HepG2 (cell line): Measurements from ENCODE around the gene KLF7. TPM values are rescaled to one million over a fixed set of nuclear protein-coding genes. Genes with fewer than 3 reads are reported as not detected.

Source experiments
- ATAC-seq: fragments of 200-7000 bp; cut with Tn5 transposase; 3 replicates; pipeline ENCODE4 v1.9.1; 2020; ENCODE audit warnings: mild to moderate bottlenecking, moderate library complexity
- BruUV-seq: library from RNA; stranded (reverse); fragments of 400-500 nt; replicated peaks from 2 replicates; lab custom pipeline; 2021; lab: Mats Ljungman, UMichigan
- CTCF ChIA-PET: fragments of 300-600 bp; formaldehyde crosslinking; extraction: SDS; loops from one replicate; lab custom pipeline; 2021; ENCODE audit warnings: low total read pairs, inconsistent platforms, low intra/inter-chr PET ratio; lab: Yijun Ruan, JAX
- POLR2A ChIA-PET: fragments of 350-600 bp; sonication (Branson Sonifier 250); formaldehyde crosslinking; loops from one replicate; lab custom pipeline; 2020; ENCODE audit warnings: antibody characterized with exemption, inconsistent platforms; lab: Yijun Ruan, JAX
- DNase-seq: peaks from one replicate; pipeline ENCODE4 v3.0.0-alpha.2; 2015; ENCODE audit warnings: low spot score
- FAIRE-seq: peaks from 3 replicates; lab custom pipeline; 2011; peaks lifted over from hg19 to GRCh38; lab: Jason Lieb, UNC
- H2AFZ ChIP-seq: one replicate; pipeline ENCODE4 v1.6.1; 2011; ENCODE audit warnings: low read length, inconsistent platforms
- H3K27ac ChIP-seq: fragments of 300-600 bp; 3 replicates; pipeline ENCODE4 v1.8.0; 2011; ENCODE audit warnings: mixed run types, mild to moderate bottlenecking, mixed read lengths, low read length, inconsistent platforms; ENCODE audit not compliant: insufficient read depth; ENCODE audit errors: extremely low read length
- H3K27me3 ChIP-seq, 2 experiments: fragments of 200-600 bp in 1 of 2; 2 replicates in 1 of 2; 3 replicates in 1 of 2; pipeline versions ENCODE4 v1.6.0 to v1.8.0; 2011; ENCODE audit warnings: low read length in 2 of 2, mild to moderate bottlenecking in 2 of 2, moderate library complexity in 2 of 2, inconsistent platforms in 1 of 2; ENCODE audit not compliant: insufficient read depth in 2 of 2, control insufficient read depth in 1 of 2
- H3K36me3 ChIP-seq, 2 experiments: fragments of 200-600 bp in 1 of 2; replicated peaks in 1 of 2; 2 replicates in 1 of 2; 3 replicates in 1 of 2; pipeline versions ENCODE4 v1.5.1 to v1.8.0; 2011; ENCODE audit warnings: low read length in 2 of 2, inconsistent platforms in 1 of 2; ENCODE audit not compliant: insufficient read depth in 2 of 2, control insufficient read depth in 1 of 2
- H3K4me1 ChIP-seq: 2 replicates; pipeline ENCODE4 v1.5.1; 2012; ENCODE audit warnings: low read length, inconsistent platforms; ENCODE audit not compliant: insufficient read depth
- H3K4me2 ChIP-seq: 2 replicates; pipeline ENCODE4 v1.6.0; 2011; ENCODE audit warnings: low read depth, low read length, inconsistent platforms
- H3K4me3 ChIP-seq, 3 experiments: fragments of 200-600 bp in 1 of 3; sonication (generic), shearing (Covaris generic) in 1 of 3; replicated peaks in 1 of 3; 2 replicates each; pipeline ENCODE4 v1.5.1; 2011 to 2016; ENCODE audit warnings: low read length in 3 of 3, inconsistent platforms in 2 of 3, low read depth in 2 of 3, mild to moderate bottlenecking in 2 of 3, control low read depth in 1 of 3, mixed read lengths in 1 of 3; ENCODE audit not compliant: insufficient read depth in 1 of 3
- H3K79me2 ChIP-seq: one replicate; pipeline ENCODE4 v1.6.1; 2011; ENCODE audit warnings: low read length, inconsistent platforms; ENCODE audit not compliant: insufficient read depth
- H3K9ac ChIP-seq: 2 replicates; pipeline ENCODE4 v1.6.0; 2011; ENCODE audit warnings: mild to moderate bottlenecking, low read depth, low read length, inconsistent platforms; ENCODE audit not compliant: insufficient read depth
- H3K9me3 ChIP-seq: 2 replicates; pipeline ENCODE4 v1.5.1; 2012; ENCODE audit warnings: mild to moderate bottlenecking, low read length
- H4K20me1 ChIP-seq: 2 replicates; pipeline ENCODE4 v1.6.0; 2011; ENCODE audit warnings: inconsistent platforms, mild to moderate bottlenecking, low read length, moderate library complexity; ENCODE audit not compliant: insufficient read depth
- ATF5 ChIP-seq: sonication (generic); formaldehyde crosslinking; IDR thresholded peaks from 2 replicates; pipeline ENCODE4 v1.4.0; 2020; ENCODE audit warnings: mild to moderate bottlenecking, low read depth, missing genetic modification reagents
- FLYWCH1 ChIP-seq: sonication (generic); formaldehyde crosslinking; IDR thresholded peaks from 2 replicates; pipeline ENCODE4 v1.8.1; 2023; ENCODE audit warnings: mild to moderate bottlenecking, missing genetic modification reagents
- TBX2 ChIP-seq: sonication (generic); formaldehyde crosslinking; IDR thresholded peaks from 2 replicates; pipeline ENCODE4 v1.5.0; 2020; ENCODE audit warnings: missing genetic modification reagents, mild to moderate bottlenecking, borderline replicate concordance
- ZNF292 ChIP-seq: sonication (generic); formaldehyde crosslinking; IDR thresholded peaks from 2 replicates; pipeline ENCODE4 v1.8.1; 2022; ENCODE audit warnings: mild to moderate bottlenecking, low read depth, missing genetic modification reagents, borderline replicate concordance
- ZNF562 ChIP-seq: sonication (generic); formaldehyde crosslinking; IDR thresholded peaks from 2 replicates; pipeline ENCODE4 v1.8.0; 2022; ENCODE audit warnings: missing genetic modification reagents, borderline replicate concordance
- ZNF646 ChIP-seq: sonication (generic); formaldehyde crosslinking; IDR thresholded peaks from 2 replicates; pipeline ENCODE4 v1.9.0; 2021; ENCODE audit warnings: mild to moderate bottlenecking, missing genetic modification reagents
- ZNF800 ChIP-seq: sonication (generic); formaldehyde crosslinking; IDR thresholded peaks from 2 replicates; pipeline ENCODE4 v1.4.0; 2020; ENCODE audit warnings: missing genetic modification reagents
- ZNF839 ChIP-seq: sonication (generic); formaldehyde crosslinking; IDR thresholded peaks from 2 replicates; pipeline ENCODE4 v1.4.0; 2020; ENCODE audit warnings: missing genetic modification reagents, mild to moderate bottlenecking, borderline replicate concordance
- ZNF878 ChIP-seq: sonication (generic); formaldehyde crosslinking; IDR thresholded peaks from 2 replicates; pipeline ENCODE4 v1.8.1; 2023; ENCODE audit warnings: mild to moderate bottlenecking, missing genetic modification reagents, moderate library complexity
- WGBS: methylation state at CpG from one replicate; pipeline ENCODE4 v1.1.6; 2017; ENCODE audit warnings: low lambda C conversion rate; 5-methylcytosine and 5-hydroxymethylcytosine counted together
- in situ Hi-C: cut with HindIII; loops from 2 replicates; pipeline ENCODE4 v1.10.0; 2017; ENCODE audit warnings: low pct_unique_long_range_greater_than_20kb; ENCODE audit not compliant: extremely low pct_ligation_motif_present
- intact Hi-C: fragments of 100-400 bp; cut with micrococcal nuclease; formaldehyde crosslinking; loops from one replicate; pipeline ENCODE4 v1.10.0; 2022; ENCODE audit not compliant: unreplicated experiment
- polyA plus RNA-seq, 8 experiments: library from polyadenylated mRNA; depleted of rRNA in 3 of 8; stranded (reverse) in 7 of 8; unstranded in 1 of 8; fragments of >200 nt; fragmentation: Illumina TruSeq in 4 of 8; extraction: Trizol in 4 of 8; gene quantifications; 2 replicates each; pipeline versions ENCODE4 v1.2.1 to v1.2.3, GENCODE V29; 2011 to 2016; ENCODE audit warnings: low read depth in 4 of 8, missing spikeins in 1 of 8, mixed read lengths in 1 of 8; ENCODE audit not compliant: insufficient read depth in 1 of 8
- total RNA-seq, 5 experiments: library from RNA; depleted of rRNA; stranded (reverse); fragments of >200 nt; fragmentation: Illumina TruSeq; extraction: Trizol; gene quantifications; 2 replicates each; pipeline ENCODE4 v1.2.3, GENCODE V29; 2016; ENCODE audit warnings: low read depth in 1 of 5

Gene KLF7
- total and polyA plus RNA-seq, 2 of the 13 experiments (the other 11 are each of a cell fraction or from before 2014, with no cell fraction given) = 2.6 to 5.4 TPM

- TF ChIP-seq ZNF646 (CRISPR knock-in tag) (no peak), FLYWCH1 (CRISPR knock-in tag) (no peak)
Observed at GRCh38 chr2:207041786-207042554, 123.8 kb downstream of the KLF7 start (continued).

GRCh38 chr2:207041279-207041678 lies 124.5 kb downstream of the KLF7 start:
- H3K79me2 ChIP-seq = no peaks in the 10 kb centered on the region
- ATAC-seq (no peak), DNase-seq (no peak), FAIRE-seq (no peak)
- H3K4me2 ChIP-seq = no peak overlapping the region
- H3K9me3 ChIP-seq = no peaks in the 10 kb centered on the region
- no peak overlapping the region for H3K27ac ChIP-seq
- ChIA-PET POLR2A (no interaction called here), CTCF (no interaction called here)
- in situ Hi-C loops (no loop called here), intact Hi-C loops (loop anchor here (10.0 kb wide), 1 partner anchor 124 kb away; the partner anchor contains the start of gene KLF7)
- no peaks in the 10 kb centered on the region for H3K36me3 ChIP-seq
- no peak overlapping the region for H3K9ac ChIP-seq
- no TSS peak for BruUV-seq
- WGBS = 41% methylated on average over 10 of the region's 10 CpGs
- peaks cover 18% of the 10 kb centered on the region for H3K4me1 ChIP-seq
- no peaks in the 10 kb centered on the region for H4K20me1 ChIP-seq
- H3K4me3 ChIP-seq = no peak overlapping the region
- H3K27me3 ChIP-seq = 0 out of 5 replicates have a peak, but pooled peaks cover 0 to 8% of the 10 kb centered on the region in 2 experiments
- H2AFZ ChIP-seq = no peak overlapping the region
- TF ChIP-seq ZNF562 (no peak), ZNF839 (CRISPR knock-in tag) (no peak), ZNF878 (CRISPR knock-in tag) (no peak), ATF5 (CRISPR knock-in tag) (no peak), TBX2 (CRISPR knock-in tag) (no peak), ZNF800 (CRISPR knock-in tag) (no peak), ZNF292 (CRISPR knock-in tag) (no peak)
